Measurements from ENCODE around the gene RSPRY1. TPM values are rescaled to one million over a fixed set of nuclear protein-coding genes. Genes with fewer than 3 reads are reported as not detected.

RSPRY1 gene
- total RNA-seq, 1 donor from 2014 or later: 44.0 TPM

GRCh38 chr16:57261806-57262205, 75.7 kb downstream of the RSPRY1 start:
- H3K27me3 Mint-ChIP-seq (ENCODE audit: low read depth): no peaks in the 10 kb centered on the region
- H3K4me3 Mint-ChIP-seq: no peak overlapping the region
- peaks cover 15% of the 10 kb centered on the region for H3K4me1 Mint-ChIP-seq
- no peaks in the 10 kb centered on the region for H3K9me3 Mint-ChIP-seq
- no peak overlapping the region for H3K27ac Mint-ChIP-seq
- no peak for TF ChIP-seq CTCF (IDR thresholded peaks at IDR 0.05; ENCODE audit: unreplicated experiment)
- DNase-seq (ENCODE audit: low spot score in 2 of 2, unreplicated experiment in 2 of 2): no peak
- peaks cover under 1% of the 10 kb centered on the region for H3K36me3 Mint-ChIP-seq

GRCh38 chr16:57262841-57263540, 76.9 kb downstream of the RSPRY1 start:
- H3K27me3 Mint-ChIP-seq (ENCODE audit: low read depth): no peaks in the 10 kb centered on the region
- DNase-seq (ENCODE audit: low spot score in 2 of 2, unreplicated experiment in 2 of 2): no peak
- peaks cover 18% of the 10 kb centered on the region for H3K4me1 Mint-ChIP-seq
- no peaks in the 10 kb centered on the region for H3K36me3 Mint-ChIP-seq
- TF ChIP-seq CTCF (IDR thresholded peaks at IDR 0.05; ENCODE audit: unreplicated experiment): no peak
- H3K27ac Mint-ChIP-seq: peak overlapping the region; percentile 78
- H3K4me3 Mint-ChIP-seq: no peak overlapping the region
- no peaks in the 10 kb centered on the region for H3K9me3 Mint-ChIP-seq

GRCh38 chr16:57263541-57264351, 77.6 kb downstream of the RSPRY1 start:
- no peak for TF ChIP-seq CTCF (IDR thresholded peaks at IDR 0.05; ENCODE audit: unreplicated experiment)
- no peaks in the 10 kb centered on the region for H3K9me3 Mint-ChIP-seq
- no peak overlapping the region for H3K4me3 Mint-ChIP-seq
- H3K27me3 Mint-ChIP-seq (ENCODE audit: low read depth): no peaks in the 10 kb centered on the region
- no peak for DNase-seq (ENCODE audit: low spot score in 2 of 2, unreplicated experiment in 2 of 2)
- peaks cover 21% of the 10 kb centered on the region for H3K4me1 Mint-ChIP-seq
- H3K36me3 Mint-ChIP-seq: no peaks in the 10 kb centered on the region
- no peak overlapping the region for H3K27ac Mint-ChIP-seq

GRCh38 chr16:57264381-57264780, 78.3 kb downstream of the RSPRY1 start:
- Mint-ChIP-seq H3K27ac (no peak overlapping the region), H3K4me3 (no peak overlapping the region), H3K4me1 (peaks cover 22% of the 10 kb centered on the region), H3K9me3 (no peaks in the 10 kb centered on the region), H3K27me3 (ENCODE audit: low read depth) (no peaks in the 10 kb centered on the region), H3K36me3 (no peaks in the 10 kb centered on the region)
- DNase-seq (ENCODE audit: low spot score in 2 of 2, unreplicated experiment in 2 of 2): no peak
- TF ChIP-seq CTCF (IDR thresholded peaks at IDR 0.05; ENCODE audit: unreplicated experiment): no peak

- no peak for TF ChIP-seq CTCF (IDR thresholded peaks at IDR 0.05; ENCODE audit: unreplicated experiment)
- Mint-ChIP-seq H3K27me3 (ENCODE audit: low read depth) (no peaks in the 10 kb centered on the region), H3K4me3 (no peak overlapping the region), H3K4me1 (peaks cover 22% of the 10 kb centered on the region), H3K27ac (no peak overlapping the region), H3K36me3 (no peaks in the 10 kb centered on the region), H3K9me3 (no peaks in the 10 kb centered on the region)
- DNase-seq (ENCODE audit: low spot score in 2 of 2, unreplicated experiment in 2 of 2): no peak
These were observed 78.8 kb downstream of the RSPRY1 start for GRCh38 chr16:57264950-57265371.
